Glutamatergic neuron (in vitro differentiated cells): ENCODE results near the gene HNRNPH3. TPM values are rescaled to one million over a fixed set of nuclear protein-coding genes. Genes with fewer than 3 reads are reported as not detected.

Experiments used
- DNase-seq: peaks from one replicate; pipeline ENCODE4 v3.0.0; 2022
- H3K27ac Mint-ChIP-seq: one replicate; pipeline ENCODE4 v1.8.0; 2020; ENCODE audit warnings: mild to moderate bottlenecking, mixed read lengths, inconsistent platforms; ENCODE audit not compliant: unreplicated experiment
- H3K27me3 Mint-ChIP-seq: one replicate; pipeline ENCODE4 v1.8.0; 2020; ENCODE audit warnings: mild to moderate bottlenecking, moderate library complexity, mixed read lengths, inconsistent platforms; ENCODE audit not compliant: unreplicated experiment
- H3K36me3 Mint-ChIP-seq: one replicate; pipeline ENCODE4 v1.8.0; 2020; ENCODE audit warnings: mild to moderate bottlenecking, mixed read lengths, inconsistent platforms; ENCODE audit not compliant: unreplicated experiment
- H3K4me1 Mint-ChIP-seq: one replicate; pipeline ENCODE4 v1.8.0; 2020; ENCODE audit warnings: mild to moderate bottlenecking, low read depth, mixed read lengths, inconsistent platforms; ENCODE audit not compliant: unreplicated experiment
- H3K4me3 Mint-ChIP-seq: one replicate; pipeline ENCODE4 v1.8.0; 2020; ENCODE audit warnings: mild to moderate bottlenecking, mixed read lengths, inconsistent platforms; ENCODE audit not compliant: unreplicated experiment
- H3K9me3 Mint-ChIP-seq: one replicate; pipeline ENCODE4 v1.8.0; 2020; ENCODE audit warnings: mild to moderate bottlenecking, moderate library complexity, mixed read lengths, inconsistent platforms; ENCODE audit not compliant: unreplicated experiment
- CTCF ChIP-seq: fragments of 200-600 bp; sonication (generic); IDR thresholded peaks from one replicate; pipeline ENCODE4 v1.5.0; 2021; ENCODE audit not compliant: partially characterized antibody, unreplicated experiment
- total RNA-seq: library from RNA; stranded (reverse); fragmentation: NEBNext Ultra II Directional; extraction: Animal tissue kit (Norgen Biotek cat#: 25700); gene quantifications from one replicate; pipeline ENCODE4 v1.2.1, GENCODE V29; 2021; ENCODE audit not compliant: unreplicated experiment

HNRNPH3 gene
- total RNA-seq, 1 donor from 2014 or later = 194 TPM

DNA sequence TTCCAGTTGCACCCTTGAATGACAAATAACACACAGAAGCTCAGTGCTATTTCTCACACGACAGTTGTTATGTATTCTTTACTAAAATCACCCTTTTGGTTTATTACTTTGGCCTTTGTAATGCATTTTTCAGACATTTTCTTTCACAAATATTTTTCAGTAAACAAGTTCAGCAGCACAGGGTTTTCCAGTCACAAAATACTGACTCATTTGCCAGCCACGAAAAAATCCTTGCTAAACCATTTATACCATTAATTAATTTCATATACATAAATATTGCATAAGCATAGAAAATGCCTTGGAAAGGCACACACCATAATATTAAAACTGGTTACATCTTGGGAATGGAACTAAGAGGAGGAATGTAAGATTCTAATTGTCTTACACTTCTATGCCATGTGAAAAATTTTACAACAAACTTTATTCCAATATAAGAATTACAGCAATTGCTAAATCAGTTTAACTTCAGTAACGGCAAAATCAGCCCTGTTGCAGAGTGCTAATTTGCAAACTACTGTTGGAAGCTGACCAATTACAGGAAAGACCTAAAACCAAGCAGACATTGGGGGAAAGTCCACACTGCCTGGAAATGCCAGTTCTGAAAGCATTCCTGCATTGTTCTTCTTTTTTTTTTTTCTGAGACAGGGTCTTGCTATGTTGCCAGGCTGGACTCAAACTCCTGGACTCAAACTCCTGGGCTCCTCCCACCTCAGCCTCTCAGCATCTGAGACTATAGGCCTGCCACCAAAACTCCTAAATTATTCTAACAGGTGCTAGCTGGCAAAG is 32.4 kb downstream of the HNRNPH3 start:
- no peak overlapping the region for H3K27ac Mint-ChIP-seq
- DNase-seq = no peak
- no peak for TF ChIP-seq CTCF
- no peaks in the 10 kb centered on the region for H3K27me3 Mint-ChIP-seq
- H3K36me3 Mint-ChIP-seq = no peaks in the 10 kb centered on the region
- no peaks in the 10 kb centered on the region for H3K9me3 Mint-ChIP-seq
- H3K4me1 Mint-ChIP-seq = no peaks in the 10 kb centered on the region
- no peak overlapping the region for H3K4me3 Mint-ChIP-seq

DNA sequence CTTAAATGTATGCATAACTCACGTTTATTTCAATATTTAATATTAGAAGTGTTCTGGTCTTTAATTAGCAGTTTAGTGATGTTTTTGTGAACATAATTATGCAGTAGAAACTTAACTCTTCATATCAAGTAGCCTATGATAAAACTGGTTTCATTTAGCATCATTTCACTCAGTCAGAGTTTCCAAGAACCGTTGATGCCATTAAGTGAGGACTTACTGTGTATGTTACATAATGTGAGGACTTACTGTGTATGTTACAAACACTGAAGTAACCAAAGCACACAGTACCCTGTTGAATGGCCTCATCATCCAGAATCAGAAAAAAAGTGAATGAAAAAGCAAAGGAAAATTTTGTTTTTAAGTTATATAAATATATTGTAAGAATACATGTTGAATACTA is 33.7 kb downstream of the HNRNPH3 start:
- no peak for DNase-seq
- no peaks in the 10 kb centered on the region for H3K4me1 Mint-ChIP-seq
- H3K27ac Mint-ChIP-seq = no peak overlapping the region
- peaks cover 3% of the 10 kb centered on the region for H3K36me3 Mint-ChIP-seq
- H3K9me3 Mint-ChIP-seq = peaks cover 2% of the 10 kb centered on the region
- peaks cover 3% of the 10 kb centered on the region for H3K27me3 Mint-ChIP-seq
- H3K4me3 Mint-ChIP-seq = no peak overlapping the region
- no peak for TF ChIP-seq CTCF

- DNase-seq = no peak
- Mint-ChIP-seq H3K4me3 (no peak overlapping the region), H3K4me1 (no peaks in the 10 kb centered on the region), H3K9me3 (peaks cover 2% of the 10 kb centered on the region), H3K36me3 (peaks cover 8% of the 10 kb centered on the region), H3K27ac (no peak overlapping the region), H3K27me3 (peaks cover 3% of the 10 kb centered on the region)
- no peak for TF ChIP-seq CTCF
Observed at GRCh38 chr10:68366600-68366999, 34.7 kb downstream of the HNRNPH3 start.

GRCh38 chr10:68367121-68367520 is 35.3 kb downstream of the HNRNPH3 start:
- H3K4me1 Mint-ChIP-seq = no peaks in the 10 kb centered on the region
- TF ChIP-seq CTCF = no peak
- peaks cover 2% of the 10 kb centered on the region for H3K9me3 Mint-ChIP-seq
- peaks cover 12% of the 10 kb centered on the region for H3K36me3 Mint-ChIP-seq
- no peak overlapping the region for H3K27ac Mint-ChIP-seq
- H3K27me3 Mint-ChIP-seq = peaks cover 3% of the 10 kb centered on the region
- DNase-seq = no peak
- H3K4me3 Mint-ChIP-seq = no peak overlapping the region

DNA sequence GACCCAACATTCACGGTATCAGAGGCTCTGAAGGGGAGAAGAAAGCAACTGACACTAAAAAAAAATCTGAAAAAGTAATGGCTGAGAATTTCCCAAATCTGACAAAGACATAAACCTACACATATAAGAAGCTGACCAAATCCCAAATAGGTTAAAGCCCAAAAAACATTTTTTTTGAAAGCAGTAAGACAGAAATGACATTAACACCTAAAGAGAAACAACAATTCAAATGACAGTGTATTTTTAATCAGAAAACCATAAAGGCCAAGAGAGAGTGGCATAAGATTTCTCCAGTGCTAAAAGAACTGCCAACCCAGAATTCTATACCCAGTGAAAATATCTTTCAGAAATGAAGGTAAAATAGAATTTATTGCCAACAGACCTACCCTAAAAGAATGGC is 39.7 kb downstream of the HNRNPH3 start:
- TF ChIP-seq CTCF = no peak
- Mint-ChIP-seq H3K4me1 (no peaks in the 10 kb centered on the region), H3K27me3 (peaks cover 3% of the 10 kb centered on the region), H3K36me3 (peaks cover 18% of the 10 kb centered on the region), H3K9me3 (peaks cover 2% of the 10 kb centered on the region), H3K4me3 (no peak overlapping the region), H3K27ac (no peak overlapping the region)
- no peak for DNase-seq
